HepG2 (cell line): ENCODE data around the gene AKNA. TPM values are rescaled to one million over a fixed set of nuclear protein-coding genes. Genes with fewer than 3 reads are reported as not detected.

Source experiments
- ATAC-seq: fragments of 200-7000 bp; cut with Tn5 transposase; 3 replicates; pipeline ENCODE4 v1.9.1; 2020; ENCODE audit warnings: mild to moderate bottlenecking, moderate library complexity
- BruUV-seq: library from RNA; stranded (reverse); fragments of 400-500 nt; replicated peaks from 2 replicates; lab custom pipeline; 2021; lab: Mats Ljungman, UMichigan
- CTCF ChIA-PET: fragments of 300-600 bp; formaldehyde crosslinking; extraction: SDS; loops from one replicate; lab custom pipeline; 2021; ENCODE audit warnings: low total read pairs, inconsistent platforms, low intra/inter-chr PET ratio; lab: Yijun Ruan, JAX
- POLR2A ChIA-PET: fragments of 350-600 bp; sonication (Branson Sonifier 250); formaldehyde crosslinking; loops from one replicate; lab custom pipeline; 2020; ENCODE audit warnings: antibody characterized with exemption, inconsistent platforms; lab: Yijun Ruan, JAX
- DNase-seq: peaks from one replicate; pipeline ENCODE4 v3.0.0-alpha.2; 2015; ENCODE audit warnings: low spot score
- FAIRE-seq: peaks from 3 replicates; lab custom pipeline; 2011; peaks lifted over from hg19 to GRCh38; lab: Jason Lieb, UNC
- H2AFZ ChIP-seq: one replicate; pipeline ENCODE4 v1.6.1; 2011; ENCODE audit warnings: low read length, inconsistent platforms
- H3K27ac ChIP-seq: fragments of 300-600 bp; 3 replicates; pipeline ENCODE4 v1.8.0; 2011; ENCODE audit warnings: mixed run types, mild to moderate bottlenecking, mixed read lengths, low read length, inconsistent platforms; ENCODE audit not compliant: insufficient read depth; ENCODE audit errors: extremely low read length
- H3K27me3 ChIP-seq, 2 experiments: fragments of 200-600 bp in 1 of 2; 2 replicates in 1 of 2; 3 replicates in 1 of 2; pipeline versions ENCODE4 v1.6.0 to v1.8.0; 2011; ENCODE audit warnings: low read length in 2 of 2, mild to moderate bottlenecking in 2 of 2, moderate library complexity in 2 of 2, inconsistent platforms in 1 of 2; ENCODE audit not compliant: insufficient read depth in 2 of 2, control insufficient read depth in 1 of 2
- H3K36me3 ChIP-seq, 2 experiments: fragments of 200-600 bp in 1 of 2; replicated peaks in 1 of 2; 2 replicates in 1 of 2; 3 replicates in 1 of 2; pipeline versions ENCODE4 v1.5.1 to v1.8.0; 2011; ENCODE audit warnings: low read length in 2 of 2, inconsistent platforms in 1 of 2; ENCODE audit not compliant: insufficient read depth in 2 of 2, control insufficient read depth in 1 of 2
- H3K4me1 ChIP-seq: 2 replicates; pipeline ENCODE4 v1.5.1; 2012; ENCODE audit warnings: low read length, inconsistent platforms; ENCODE audit not compliant: insufficient read depth
- H3K4me2 ChIP-seq: 2 replicates; pipeline ENCODE4 v1.6.0; 2011; ENCODE audit warnings: low read depth, low read length, inconsistent platforms
- H3K4me3 ChIP-seq, 3 experiments: fragments of 200-600 bp in 1 of 3; sonication (generic), shearing (Covaris generic) in 1 of 3; replicated peaks in 1 of 3; 2 replicates each; pipeline ENCODE4 v1.5.1; 2011 to 2016; ENCODE audit warnings: low read length in 3 of 3, inconsistent platforms in 2 of 3, low read depth in 2 of 3, mild to moderate bottlenecking in 2 of 3, control low read depth in 1 of 3, mixed read lengths in 1 of 3; ENCODE audit not compliant: insufficient read depth in 1 of 3
- H3K79me2 ChIP-seq: one replicate; pipeline ENCODE4 v1.6.1; 2011; ENCODE audit warnings: low read length, inconsistent platforms; ENCODE audit not compliant: insufficient read depth
- H3K9ac ChIP-seq: 2 replicates; pipeline ENCODE4 v1.6.0; 2011; ENCODE audit warnings: mild to moderate bottlenecking, low read depth, low read length, inconsistent platforms; ENCODE audit not compliant: insufficient read depth
- H3K9me3 ChIP-seq: 2 replicates; pipeline ENCODE4 v1.5.1; 2012; ENCODE audit warnings: mild to moderate bottlenecking, low read length
- H4K20me1 ChIP-seq: 2 replicates; pipeline ENCODE4 v1.6.0; 2011; ENCODE audit warnings: inconsistent platforms, mild to moderate bottlenecking, low read length, moderate library complexity; ENCODE audit not compliant: insufficient read depth
- AGO2 ChIP-seq: fragments of 200-400 bp; formaldehyde crosslinking; optimal IDR thresholded peaks from 2 replicates; pipeline ENCODE3; 2017; ENCODE audit warnings: mild to moderate bottlenecking, low read depth, low read length, moderate library complexity
- RBM22 ChIP-seq: fragments of 200-400 bp; formaldehyde crosslinking; optimal IDR thresholded peaks from 2 replicates; pipeline ENCODE3; 2017; ENCODE audit warnings: mild to moderate bottlenecking, low read length, moderate library complexity
- SNRNP70 ChIP-seq: fragments of 200-400 bp; formaldehyde crosslinking; IDR thresholded peaks from 2 replicates; pipeline ENCODE4 v1.6.1; 2017; ENCODE audit warnings: mild to moderate bottlenecking, low read depth, low read length, moderate library complexity
- WGBS: methylation state at CpG from one replicate; pipeline ENCODE4 v1.1.6; 2017; ENCODE audit warnings: low lambda C conversion rate; 5-methylcytosine and 5-hydroxymethylcytosine counted together
- in situ Hi-C: cut with HindIII; loops from 2 replicates; pipeline ENCODE4 v1.10.0; 2017; ENCODE audit warnings: low pct_unique_long_range_greater_than_20kb; ENCODE audit not compliant: extremely low pct_ligation_motif_present
- intact Hi-C: fragments of 100-400 bp; cut with micrococcal nuclease; formaldehyde crosslinking; loops from one replicate; pipeline ENCODE4 v1.10.0; 2022; ENCODE audit not compliant: unreplicated experiment
- polyA plus RNA-seq, 8 experiments: library from polyadenylated mRNA; depleted of rRNA in 3 of 8; stranded (reverse) in 7 of 8; unstranded in 1 of 8; fragments of >200 nt; fragmentation: Illumina TruSeq in 4 of 8; extraction: Trizol in 4 of 8; gene quantifications; 2 replicates each; pipeline versions ENCODE4 v1.2.1 to v1.2.3, GENCODE V29; 2011 to 2016; ENCODE audit warnings: low read depth in 4 of 8, missing spikeins in 1 of 8, mixed read lengths in 1 of 8; ENCODE audit not compliant: insufficient read depth in 1 of 8
- total RNA-seq, 5 experiments: library from RNA; depleted of rRNA; stranded (reverse); fragments of >200 nt; fragmentation: Illumina TruSeq; extraction: Trizol; gene quantifications; 2 replicates each; pipeline ENCODE4 v1.2.3, GENCODE V29; 2016; ENCODE audit warnings: low read depth in 1 of 5

AKNA gene
- total and polyA plus RNA-seq, 2 of the 13 experiments (the other 11 are each of a cell fraction or from before 2014, with no cell fraction given): 3.0 to 3.1 TPM

GRCh38 chr9:114284316-114285060 is 103.3 kb downstream of the AKNA start:
- Histone ChIP-seq H2AFZ (no peak overlapping the region), H3K4me3 (no peak overlapping the region), H3K9ac (no peak overlapping the region), H3K27me3 (no peaks in the 10 kb centered on the region), H3K9me3 (no peaks in the 10 kb centered on the region), H3K4me2 (no peak overlapping the region), H3K27ac (no peak overlapping the region), H3K79me2 (no peaks in the 10 kb centered on the region), H3K4me1 (no peaks in the 10 kb centered on the region), H4K20me1 (no peaks in the 10 kb centered on the region), H3K36me3 (peaks cover 51 to 81% of the 10 kb centered on the region in 2 experiments)
- 97% methylated on average over 10 of the region's 11 CpGs for WGBS
- ATAC-seq (no peak), DNase-seq (no peak), FAIRE-seq (no peak)
- CTCF ChIA-PET: no interaction called here
- intact Hi-C loops: no loop called here
- BruUV-seq: no TSS peak
- in situ Hi-C loops: no loop called here
- POLR2A ChIA-PET: no interaction called here
- TF ChIP-seq RBM22: peak; percentile 59
- no peak for TF ChIP-seq SNRNP70
- TF ChIP-seq AGO2: peak; percentile 70

Other genes with a start within 250 kb of the AKNA start
- 13.1 and 71.3 TPM in 2 replicates for gene COL27A1, start 232.4 kb downstream of the AKNA start, total RNA-seq (2016; rRNA removed; fragmentation: Illumina TruSeq; extraction: Trizol)
- gene COL27A1, start 232.4 kb downstream of the AKNA start, polyA plus RNA-seq (2011; rRNA removed): 89.1 and 105 TPM in 2 replicates
- 327 and 699 TPM in 2 replicates for gene ORM1, start 64.9 kb downstream of the AKNA start, total RNA-seq (2016; rRNA removed; fragmentation: Illumina TruSeq; extraction: Trizol)
- gene ORM1, start 64.9 kb downstream of the AKNA start, polyA plus RNA-seq (2011; rRNA removed): 1,180 and 1,355 TPM in 2 replicates
- 283 and 565 TPM in 2 replicates for gene ORM2, start 58.1 kb downstream of the AKNA start, total RNA-seq (2016; rRNA removed; fragmentation: Illumina TruSeq; extraction: Trizol)
- gene ORM2, start 58.1 kb downstream of the AKNA start, polyA plus RNA-seq (2011; rRNA removed): 824 and 855 TPM in 2 replicates
- 1.8 and 2.3 TPM in 2 replicates for gene WHRN, start 117.5 kb upstream of the AKNA start, total RNA-seq (2016; rRNA removed; fragmentation: Illumina TruSeq; extraction: Trizol)
- 5.3 and 5.8 TPM in 2 replicates for gene WHRN, start 117.5 kb upstream of the AKNA start, polyA plus RNA-seq (2011; rRNA removed)
- gene ATP6V1G1, start 199.8 kb upstream of the AKNA start, total RNA-seq (2016; rRNA removed; fragmentation: Illumina TruSeq; extraction: Trizol): 158 and 215 TPM in 2 replicates
- gene ATP6V1G1, start 199.8 kb upstream of the AKNA start, polyA plus RNA-seq (2011; rRNA removed): 85.3 and 108 TPM in 2 replicates
- gene TMEM268, start 223.3 kb upstream of the AKNA start, total RNA-seq (2016; rRNA removed; fragmentation: Illumina TruSeq; extraction: Trizol): 2.9 and 3.7 TPM in 2 replicates
- 7.8 and 9.0 TPM in 2 replicates for gene TMEM268, start 223.3 kb upstream of the AKNA start, polyA plus RNA-seq (2011; rRNA removed)